Measurements from ENCODE around the gene ACTN2. TPM values are rescaled to one million over a fixed set of nuclear protein-coding genes. Genes with fewer than 3 reads are reported as not detected.

Gene ACTN2
- total and polyA plus RNA-seq, 2 donors (not counting 3 experiments of a cell fraction or from before 2014, with no cell fraction given) = 0.22 to 0.55 TPM

DNA sequence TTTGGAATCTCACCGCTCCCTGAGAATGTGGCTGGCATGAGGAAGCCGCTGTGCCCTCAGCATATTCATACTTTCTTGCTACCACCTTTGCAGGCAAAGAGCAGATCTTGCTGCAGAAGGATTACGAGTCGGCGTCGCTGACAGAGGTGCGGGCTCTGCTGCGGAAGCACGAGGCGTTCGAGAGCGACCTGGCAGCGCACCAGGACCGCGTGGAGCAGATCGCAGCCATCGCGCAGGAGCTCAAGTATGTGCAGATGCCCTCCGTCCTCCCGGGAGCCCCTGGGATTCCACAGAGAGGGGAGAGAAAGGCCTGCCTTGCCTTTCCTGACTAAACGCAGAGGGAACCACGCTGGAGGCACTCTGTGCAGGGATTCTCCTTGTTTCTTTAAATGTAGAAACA is 58.2 kb downstream of the ACTN2 start:
- DNase-seq (ENCODE audit: low read depth, low spot score) (no peak), FAIRE-seq (no peak)
- Histone ChIP-seq H4K20me1 (replicated peaks; ENCODE audit: control insufficient read depth, extremely low read depth, insufficient read depth, low read length) (no peaks in the 10 kb centered on the region), H3K9me1 (replicated peaks; ENCODE audit: control insufficient read depth, extremely low read depth, insufficient read depth, low read length) (no peaks in the 10 kb centered on the region), H3K36me3 (ENCODE audit: control insufficient read depth in 2 of 2, extremely low read depth in 1 of 2, insufficient read depth in 2 of 2, low read length in 2 of 2) (no peaks in the 10 kb centered on the region), H3K4me2 (ENCODE audit: insufficient read depth, low read length) (no peak overlapping the region), H3K27ac (ENCODE audit: insufficient read depth, low read depth, low read length) (no peak overlapping the region), H3K9me3 (replicated peaks; ENCODE audit: control insufficient read depth, insufficient read depth, low read length) (no peaks in the 10 kb centered on the region), H3K27me3 (ENCODE audit: control insufficient read depth in 2 of 2, insufficient read depth in 2 of 2, low read length in 2 of 2) (no peaks in the 10 kb centered on the region), H3K4me1 (ENCODE audit: control insufficient read depth, extremely low read depth, insufficient read depth, low read length) (no peaks in the 10 kb centered on the region), H2AFZ (ENCODE audit: low read depth, low read length) (no peak overlapping the region), H3K79me2 (ENCODE audit: control insufficient read depth, insufficient read depth, low read length) (no peaks in the 10 kb centered on the region), H3K9ac (replicated peaks; ENCODE audit: extremely low read depth, insufficient read depth, low read length) (no peak overlapping the region), H3K4me3 (replicated peaks in 1 of 3; ENCODE audit: insufficient read depth in 1 of 3, low read depth in 1 of 3, low read length in 3 of 3) (no peak overlapping the region)
- ChIA-PET CTCF (interaction anchor here (0.9 to 2.0 kb wide), 2 partner anchors 14 to 19 kb away, joined by 3 to 8 read pairs; no protein-coding TSS in a partner anchor), POLR2A (no interaction called here)
- no TSS peak for BruUV-seq (replicated peaks)
- intact Hi-C loops (cut with micrococcal nuclease) (no loop called here), dilution Hi-C loops (cut with MboI; ENCODE audit: extremely low pct_ligation_motif_present, low sequenced_read_pairs) (no loop called here)
- TF ChIP-seq, protein P1, sequence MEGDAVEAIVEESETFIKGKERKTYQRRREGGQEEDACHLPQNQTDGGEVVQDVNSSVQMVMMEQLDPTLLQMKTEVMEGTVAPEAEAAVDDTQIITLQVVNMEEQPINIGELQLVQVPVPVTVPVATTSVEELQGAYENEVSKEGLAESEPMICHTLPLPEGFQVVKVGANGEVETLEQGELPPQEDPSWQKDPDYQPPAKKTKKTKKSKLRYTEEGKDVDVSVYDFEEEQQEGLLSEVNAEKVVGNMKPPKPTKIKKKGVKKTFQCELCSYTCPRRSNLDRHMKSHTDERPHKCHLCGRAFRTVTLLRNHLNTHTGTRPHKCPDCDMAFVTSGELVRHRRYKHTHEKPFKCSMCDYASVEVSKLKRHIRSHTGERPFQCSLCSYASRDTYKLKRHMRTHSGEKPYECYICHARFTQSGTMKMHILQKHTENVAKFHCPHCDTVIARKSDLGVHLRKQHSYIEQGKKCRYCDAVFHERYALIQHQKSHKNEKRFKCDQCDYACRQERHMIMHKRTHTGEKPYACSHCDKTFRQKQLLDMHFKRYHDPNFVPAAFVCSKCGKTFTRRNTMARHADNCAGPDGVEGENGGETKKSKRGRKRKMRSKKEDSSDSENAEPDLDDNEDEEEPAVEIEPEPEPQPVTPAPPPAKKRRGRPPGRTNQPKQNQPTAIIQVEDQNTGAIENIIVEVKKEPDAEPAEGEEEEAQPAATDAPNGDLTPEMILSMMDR (IDR thresholded peaks at IDR 0.05; ENCODE audit: extremely low read depth in 1 of 2, insufficient read depth in 1 of 2, low read depth in 1 of 2, low read length in 2 of 2) = no peak
- TF ChIP-seq MYC (IDR thresholded peaks at IDR 0.05; ENCODE audit: low read depth, low read length) (no peak), EZH2 (IDR thresholded peaks at IDR 0.05; ENCODE audit: borderline replicate concordance, low read depth, low read length, severe bottlenecking) (no peak), POLR2A (IDR thresholded peaks at IDR 0.05; ENCODE audit: low read depth, low read length) (no peak), JUN (IDR thresholded peaks at IDR 0.05; ENCODE audit: borderline replicate concordance, insufficient read depth, insufficient read length, low read depth) (no peak), POLR2AphosphoS5 (IDR thresholded peaks at IDR 0.05; ENCODE audit: insufficient read depth, low read depth, low read length) (no peak), FOS (IDR thresholded peaks at IDR 0.05; ENCODE audit: borderline replicate concordance, insufficient read depth, low read length) (no peak), GATA2 (IDR thresholded peaks at IDR 0.05; ENCODE audit: insufficient read depth, insufficient read length, low read depth, low read length) (no peak)
- TF ChIP-seq, protein P2, sequence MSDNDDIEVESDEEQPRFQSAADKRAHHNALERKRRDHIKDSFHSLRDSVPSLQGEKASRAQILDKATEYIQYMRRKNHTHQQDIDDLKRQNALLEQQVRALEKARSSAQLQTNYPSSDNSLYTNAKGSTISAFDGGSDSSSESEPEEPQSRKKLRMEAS (IDR thresholded peaks at IDR 0.05; ENCODE audit: insufficient read depth, insufficient read length) = no peak

Measured in endothelial cell of umbilical vein (primary cell).